Measurements from ENCODE around the gene MRPL55. TPM values are rescaled to one million over a fixed set of nuclear protein-coding genes. Genes with fewer than 3 reads are reported as not detected.

MRPL55 gene
- total and polyA plus RNA-seq, 4 donors, result 44.4 to 137 (median 73.3) TPM

DNA sequence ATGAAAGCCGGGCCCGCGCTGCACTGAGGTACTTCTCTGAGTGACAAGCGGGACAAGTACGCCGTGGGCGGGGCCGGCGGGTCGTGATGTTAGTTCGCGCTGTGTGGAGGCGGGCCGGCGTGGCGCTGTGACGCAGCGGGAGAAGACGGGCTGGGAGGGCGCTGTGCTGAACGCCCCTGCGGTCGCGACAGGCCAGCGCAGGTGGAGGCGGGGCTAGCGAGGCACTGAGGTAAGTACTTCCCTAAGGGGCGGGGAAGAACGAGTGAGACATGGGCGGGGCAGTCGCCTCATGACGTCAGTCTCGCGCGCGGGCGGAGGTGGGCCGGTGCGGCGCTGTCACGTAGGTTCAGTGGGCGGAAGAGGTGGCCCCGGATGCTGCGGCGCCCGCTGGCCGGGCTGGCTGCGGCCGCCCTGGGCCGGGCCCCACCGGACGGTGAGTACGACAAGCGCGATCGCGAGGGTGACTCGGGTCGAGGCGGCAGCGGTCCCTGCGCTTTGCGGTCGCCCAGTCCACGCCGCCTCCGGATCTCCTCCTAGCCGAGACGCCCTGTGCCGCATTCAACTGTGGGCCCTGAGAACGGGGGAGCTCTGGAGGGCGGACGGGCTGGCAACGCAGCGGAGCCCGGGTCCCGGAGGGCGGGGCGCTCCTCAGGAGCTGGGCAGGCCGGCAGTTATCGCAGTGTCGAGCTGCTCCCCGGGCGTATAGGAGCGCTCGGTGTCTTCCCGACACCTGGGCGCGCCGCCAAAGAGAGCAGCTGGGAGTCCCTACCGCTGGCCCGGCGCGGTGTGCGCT lies 31.0 kb upstream of the MRPL55 start, which contains the start of gene GUK1:
Gene GUK1 (plus strand): TSS at position 349 of the 793 bp plus-strand sequence. CDS start 24 bp downstream, at position 373.
- Histone ChIP-seq H3K9me3 (ENCODE audit: control insufficient read depth in 4 of 4, insufficient read depth in 3 of 4, low read length in 3 of 4) (no peaks in the 10 kb centered on the region), H3K4me3 (peak within 1 kb of the TSS; percentile 89), H3K36me3 (ENCODE audit: control insufficient read depth in 4 of 4, insufficient read depth in 4 of 4, low read length in 4 of 4) (peaks cover 0 to 13% (median 2%) of the 10 kb centered on the region in 4 donors), H3K4me1 (ENCODE audit: control insufficient read depth in 5 of 5, insufficient read depth in 5 of 5, low read length in 5 of 5) (peaks cover 0 to 30% (median 6%) of the 10 kb centered on the region in 5 donors), H3K27ac (ENCODE audit: low read depth in 1 of 2, low read length in 1 of 2) (peak within 1 kb of the TSS; percentile 96 to 99), H3K9ac (ENCODE audit: insufficient read depth in 1 of 2, low read length in 2 of 2) (peak within 1 kb of the TSS; percentile 77 to 81), H3K27me3 (ENCODE audit: control insufficient read depth in 3 of 3, insufficient read depth in 3 of 3, low read length in 2 of 3) (no peaks in the 10 kb centered on the region)
- WGBS, 2 donors, result 0% methylated on average over 75 to 95 of the region's 95 CpGs
- DNase-seq (peak; percentile 98 to 99 (median 99)), ATAC-seq (ENCODE audit: insufficient read depth, low FRiP score) (peak; percentile 96)
- TF ChIP-seq, protein P1, sequence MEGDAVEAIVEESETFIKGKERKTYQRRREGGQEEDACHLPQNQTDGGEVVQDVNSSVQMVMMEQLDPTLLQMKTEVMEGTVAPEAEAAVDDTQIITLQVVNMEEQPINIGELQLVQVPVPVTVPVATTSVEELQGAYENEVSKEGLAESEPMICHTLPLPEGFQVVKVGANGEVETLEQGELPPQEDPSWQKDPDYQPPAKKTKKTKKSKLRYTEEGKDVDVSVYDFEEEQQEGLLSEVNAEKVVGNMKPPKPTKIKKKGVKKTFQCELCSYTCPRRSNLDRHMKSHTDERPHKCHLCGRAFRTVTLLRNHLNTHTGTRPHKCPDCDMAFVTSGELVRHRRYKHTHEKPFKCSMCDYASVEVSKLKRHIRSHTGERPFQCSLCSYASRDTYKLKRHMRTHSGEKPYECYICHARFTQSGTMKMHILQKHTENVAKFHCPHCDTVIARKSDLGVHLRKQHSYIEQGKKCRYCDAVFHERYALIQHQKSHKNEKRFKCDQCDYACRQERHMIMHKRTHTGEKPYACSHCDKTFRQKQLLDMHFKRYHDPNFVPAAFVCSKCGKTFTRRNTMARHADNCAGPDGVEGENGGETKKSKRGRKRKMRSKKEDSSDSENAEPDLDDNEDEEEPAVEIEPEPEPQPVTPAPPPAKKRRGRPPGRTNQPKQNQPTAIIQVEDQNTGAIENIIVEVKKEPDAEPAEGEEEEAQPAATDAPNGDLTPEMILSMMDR (IDR thresholded peaks at IDR 0.05; ENCODE audit: control extremely low read depth, extremely low read depth), result peak; percentile 6

DNA sequence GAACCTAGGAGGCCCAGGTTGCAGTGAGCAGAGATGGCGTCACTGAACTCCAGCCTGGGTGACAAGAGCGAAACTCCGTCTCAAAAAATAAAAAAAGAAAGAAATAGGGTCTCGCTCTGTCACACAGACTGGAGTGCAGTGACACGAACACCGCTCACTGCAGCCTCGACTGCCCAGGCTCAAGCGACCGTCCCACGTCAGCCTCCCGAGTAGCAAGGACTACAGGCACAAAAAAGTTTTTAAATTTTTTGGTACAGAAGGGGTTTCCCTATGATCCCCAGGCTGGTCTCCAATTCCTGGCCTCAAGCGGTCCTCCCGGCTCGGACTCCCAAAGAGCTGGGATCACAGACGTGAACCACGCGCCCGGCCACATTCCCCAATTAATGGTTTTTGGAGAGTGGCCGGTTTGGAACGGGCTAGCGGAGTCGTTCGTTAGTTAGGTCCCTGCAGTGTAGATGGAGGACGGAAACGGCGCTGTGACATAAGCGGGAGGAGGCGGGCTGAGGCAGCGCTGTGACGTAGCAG lies 30.4 kb upstream of the MRPL55 start:
- H3K27me3 ChIP-seq (ENCODE audit: control insufficient read depth in 3 of 3, insufficient read depth in 3 of 3, low read length in 2 of 3), result no peaks in the 10 kb centered on the region
- ATAC-seq (ENCODE audit: insufficient read depth, low FRiP score) (no peak), DNase-seq (no peak)
- peak overlapping the region; percentile 67 to 77 for H3K9ac ChIP-seq (ENCODE audit: insufficient read depth in 1 of 2, low read length in 2 of 2)
- WGBS, 2 donors, result 23 to 24% methylated on average over 30 of the region's 30 CpGs
- TF ChIP-seq, protein P1 (IDR thresholded peaks at IDR 0.05; ENCODE audit: control extremely low read depth, extremely low read depth), result no peak
- peak overlapping the region; percentile 45 for H3K4me3 ChIP-seq
- peaks cover 0 to 7% (median 2%) of the 10 kb centered on the region in 4 donors for H3K36me3 ChIP-seq (ENCODE audit: control insufficient read depth in 4 of 4, insufficient read depth in 4 of 4, low read length in 4 of 4)
- H3K4me1 ChIP-seq (ENCODE audit: control insufficient read depth in 5 of 5, insufficient read depth in 5 of 5, low read length in 5 of 5), result peaks cover 0 to 30% (median 6%) of the 10 kb centered on the region in 5 donors
- no peaks in the 10 kb centered on the region for H3K9me3 ChIP-seq (ENCODE audit: control insufficient read depth in 4 of 4, insufficient read depth in 3 of 4, low read length in 3 of 4)
- H3K27ac ChIP-seq (ENCODE audit: low read depth in 1 of 2, low read length in 1 of 2), result peak overlapping the region; percentile 91 to 99

DNA sequence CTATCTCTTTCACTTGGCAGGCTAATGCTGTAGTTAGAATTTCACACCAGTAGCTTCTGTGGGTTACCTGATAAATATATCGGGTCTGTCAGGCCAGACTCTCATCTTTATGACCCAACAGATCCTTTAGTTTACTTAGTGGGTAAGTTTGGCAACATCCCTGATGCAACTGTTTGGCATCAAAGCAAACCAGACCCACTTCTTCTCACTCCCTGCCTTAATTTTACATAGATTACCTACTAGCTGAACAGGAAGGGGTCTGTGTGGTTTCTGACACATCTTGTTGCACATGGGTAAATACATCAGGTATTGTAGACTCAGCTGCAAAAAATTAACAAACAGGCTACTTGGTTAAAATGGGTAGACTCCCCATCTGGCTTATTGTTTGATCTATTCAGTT lies 27.8 kb upstream of the MRPL55 start:
- DNase-seq, result no peak
- H3K9me3 ChIP-seq (ENCODE audit: control insufficient read depth in 4 of 4, insufficient read depth in 3 of 4, low read length in 3 of 4), result no peaks in the 10 kb centered on the region

More for the DNA sequence above, 27.8 kb upstream of the MRPL55 start:
- Histone ChIP-seq H3K9ac (ENCODE audit: insufficient read depth in 1 of 2, low read length in 2 of 2) (no peak overlapping the region), H3K4me3 (no peak overlapping the region), H3K27ac (ENCODE audit: low read depth in 1 of 2, low read length in 1 of 2) (no peak overlapping the region), H3K36me3 (ENCODE audit: control insufficient read depth in 4 of 4, insufficient read depth in 4 of 4, low read length in 4 of 4) (peaks cover 0 to 3% (median under 1%) of the 10 kb centered on the region in 4 donors), H3K4me1 (ENCODE audit: control insufficient read depth in 5 of 5, insufficient read depth in 5 of 5, low read length in 5 of 5) (peaks cover 0 to 13% (median 3%) of the 10 kb centered on the region in 5 donors), H3K27me3 (ENCODE audit: control insufficient read depth in 3 of 3, insufficient read depth in 3 of 3, low read length in 2 of 3) (no peaks in the 10 kb centered on the region)
- WGBS, 2 donors, result 31 to 60% methylated on average over 1 of the region's 1 CpG
- no peak for ATAC-seq (ENCODE audit: insufficient read depth, low FRiP score)
- TF ChIP-seq, protein P1 (IDR thresholded peaks at IDR 0.05; ENCODE audit: control extremely low read depth, extremely low read depth), result no peak
